Stomach (tissue), 9 donors: ENCODE data around the gene RPS6KL1. TPM values are rescaled to one million over a fixed set of nuclear protein-coding genes. Genes with fewer than 3 reads are reported as not detected.

Experiments
- DNase-seq, 2 donors: peaks; one replicate each; pipeline versions ENCODE4 v3.0.0 to v3.0.0-alpha.2; 2013 to 2019
- H3K27ac ChIP-seq, 5 donors: fragments of 200-600 bp in 4 of 5; sonication (generic) in 4 of 5; one replicate each; pipeline ENCODE4 v1.5.1; 2013 to 2019; ENCODE audit warnings: mild to moderate bottlenecking in 1 of 5, moderate library complexity in 1 of 5
- H3K27me3 ChIP-seq, 3 donors: fragments of 200-600 bp; sonication (generic); one replicate each; pipeline ENCODE4 v1.5.1; 2017 to 2019; ENCODE audit warnings: mixed run types in 1 of 3
- H3K36me3 ChIP-seq, 4 donors: fragments of 200-600 bp; sonication (generic); 1 replicate in 3 of 4; 2 replicates in 1 of 4; pipeline ENCODE4 v1.5.1; 2016 to 2019
- H3K4me1 ChIP-seq, 4 donors: fragments of 200-600 bp; sonication (generic); one replicate each; pipeline ENCODE4 v1.5.1; 2016 to 2019
- H3K4me3 ChIP-seq, 4 donors: fragments of 200-600 bp; sonication (generic) in 3 of 4; one replicate each; pipeline ENCODE4 v1.5.1; 2016 to 2019; ENCODE audit warnings: mild to moderate bottlenecking in 1 of 4
- H3K9me3 ChIP-seq, 4 donors: fragments of 200-600 bp; sonication (generic); one replicate each; pipeline ENCODE4 v1.5.1; 2016 to 2019
- EP300 ChIP-seq: sonication (generic); formaldehyde crosslinking; IDR thresholded peaks from one replicate; pipeline ENCODE4 v1.6.1; 2017; ENCODE audit warnings: antibody characterized with exemption
- POLR2A ChIP-seq, 4 donors: fragments of 450-650 bp; IDR thresholded peaks; one replicate each; pipeline ENCODE4 v1.6.1; 2016; ENCODE audit warnings: antibody characterized with exemption in 4 of 4, control low read depth in 2 of 4, mild to moderate bottlenecking in 1 of 4, moderate library complexity in 1 of 4
- POLR2AphosphoS5 ChIP-seq, 3 donors: sonication (generic); formaldehyde crosslinking; IDR thresholded peaks; one replicate each; pipeline ENCODE4 v1.6.1; 2016; ENCODE audit warnings: antibody characterized with exemption in 3 of 3
- WGBS, 5 donors: extraction: QIAGEN DNeasy Blood & Tissue Kit in 3 of 5; methylation state at CpG; one replicate each; pipeline versions ENCODE4 v1.1.5 to v1.1.7; 2013 to 2018; 5-methylcytosine and 5-hydroxymethylcytosine counted together
- intact Hi-C: fragments of 100-400 bp; cut with DNase I; formaldehyde crosslinking; loops from one replicate; pipeline ENCODE4 v1.15.1; 2023; ENCODE audit warnings: low total_unique reads
- polyA plus RNA-seq, 3 donors: library from polyadenylated mRNA; stranded (reverse); fragments of 200-250 nt; gene quantifications; one replicate each; pipeline ENCODE4 v1.2.3, GENCODE V29; 2013
- total RNA-seq, 5 donors: library from RNA; depleted of rRNA; stranded (reverse); fragments of >200 nt; gene quantifications; one replicate each; pipeline versions ENCODE4 v1.1.0 to v1.2.3, GENCODE V29; 2014 to 2016
- TF ChIP-seq, protein P1 (sequence below), 7 experiments: fragments of 450-650 bp in 4 of 7; fragments of 200-600 bp in 3 of 7; sonication (generic) in 3 of 7; IDR thresholded peaks; one replicate each; pipeline ENCODE4 v1.5.1; 2016 to 2019; ENCODE audit warnings: antibody characterized with exemption in 7 of 7, control low read depth in 2 of 7, mild to moderate bottlenecking in 1 of 7
- donor health status: healthy with polysubstance abuse.
- donor health status: Bipolar disorder and iron deficiency.
- donor health status: healthy.

Gene RPS6KL1
- total and polyA plus RNA-seq, 8 donors: 0.92 to 2.5 (median 2.0) TPM; not detected in 3

DNA sequence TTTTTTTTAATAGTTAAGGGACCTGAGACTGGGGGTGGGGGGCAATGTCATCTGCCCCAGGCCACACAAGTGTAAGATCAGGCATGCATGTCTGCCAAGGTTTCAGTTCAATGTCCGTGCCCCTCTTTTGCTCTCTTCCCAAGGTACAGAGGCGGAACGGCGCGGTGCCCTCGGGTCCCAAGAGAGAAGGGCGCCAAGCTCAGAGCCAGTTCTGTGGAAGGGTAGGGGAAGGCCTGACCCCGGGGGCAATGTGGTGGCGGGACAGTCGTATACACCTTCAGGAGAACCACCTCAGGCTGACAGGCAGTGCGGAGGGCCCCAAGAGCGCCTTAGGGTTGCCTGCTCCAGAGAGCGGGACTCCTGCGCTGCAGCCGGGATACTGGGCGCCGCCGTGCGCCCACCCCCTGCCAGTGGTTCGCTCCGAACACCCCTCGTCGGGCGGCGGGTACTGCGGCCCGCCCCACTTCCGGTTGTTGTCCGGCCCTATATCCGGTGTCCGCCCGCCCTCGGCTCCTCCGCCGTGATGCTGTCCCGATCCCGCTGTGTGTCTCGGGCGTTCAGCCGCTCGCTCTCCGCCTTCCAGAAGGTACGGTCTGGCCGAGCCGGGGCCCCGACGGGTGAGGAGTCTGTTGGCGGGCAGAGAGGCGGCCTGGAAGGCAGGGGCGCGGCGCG, 41.5 kb downstream of the RPS6KL1 start, which contains the start of gene DLST:
TSS of gene DLST (plus strand) at position 486 of the 672 bp plus-strand sequence. CDS start at position 524, 38 bp downstream.
- WGBS, 5 donors: 0 to 1% (median 0%) methylated on average over 7 to 53 of the region's 53 CpGs
- intact Hi-C loops: no loop called here
- TF ChIP-seq POLR2A (IDR thresholded peaks at IDR 0.05) (peak in 1 of 4 donors; percentile 53), POLR2AphosphoS5 (IDR thresholded peaks at IDR 0.05) (peak; percentile 76 to 96 (median 89)), EP300 (no peak)
- TF ChIP-seq, protein P1, sequence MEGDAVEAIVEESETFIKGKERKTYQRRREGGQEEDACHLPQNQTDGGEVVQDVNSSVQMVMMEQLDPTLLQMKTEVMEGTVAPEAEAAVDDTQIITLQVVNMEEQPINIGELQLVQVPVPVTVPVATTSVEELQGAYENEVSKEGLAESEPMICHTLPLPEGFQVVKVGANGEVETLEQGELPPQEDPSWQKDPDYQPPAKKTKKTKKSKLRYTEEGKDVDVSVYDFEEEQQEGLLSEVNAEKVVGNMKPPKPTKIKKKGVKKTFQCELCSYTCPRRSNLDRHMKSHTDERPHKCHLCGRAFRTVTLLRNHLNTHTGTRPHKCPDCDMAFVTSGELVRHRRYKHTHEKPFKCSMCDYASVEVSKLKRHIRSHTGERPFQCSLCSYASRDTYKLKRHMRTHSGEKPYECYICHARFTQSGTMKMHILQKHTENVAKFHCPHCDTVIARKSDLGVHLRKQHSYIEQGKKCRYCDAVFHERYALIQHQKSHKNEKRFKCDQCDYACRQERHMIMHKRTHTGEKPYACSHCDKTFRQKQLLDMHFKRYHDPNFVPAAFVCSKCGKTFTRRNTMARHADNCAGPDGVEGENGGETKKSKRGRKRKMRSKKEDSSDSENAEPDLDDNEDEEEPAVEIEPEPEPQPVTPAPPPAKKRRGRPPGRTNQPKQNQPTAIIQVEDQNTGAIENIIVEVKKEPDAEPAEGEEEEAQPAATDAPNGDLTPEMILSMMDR (IDR thresholded peaks at IDR 0.05): no peak

DNA sequence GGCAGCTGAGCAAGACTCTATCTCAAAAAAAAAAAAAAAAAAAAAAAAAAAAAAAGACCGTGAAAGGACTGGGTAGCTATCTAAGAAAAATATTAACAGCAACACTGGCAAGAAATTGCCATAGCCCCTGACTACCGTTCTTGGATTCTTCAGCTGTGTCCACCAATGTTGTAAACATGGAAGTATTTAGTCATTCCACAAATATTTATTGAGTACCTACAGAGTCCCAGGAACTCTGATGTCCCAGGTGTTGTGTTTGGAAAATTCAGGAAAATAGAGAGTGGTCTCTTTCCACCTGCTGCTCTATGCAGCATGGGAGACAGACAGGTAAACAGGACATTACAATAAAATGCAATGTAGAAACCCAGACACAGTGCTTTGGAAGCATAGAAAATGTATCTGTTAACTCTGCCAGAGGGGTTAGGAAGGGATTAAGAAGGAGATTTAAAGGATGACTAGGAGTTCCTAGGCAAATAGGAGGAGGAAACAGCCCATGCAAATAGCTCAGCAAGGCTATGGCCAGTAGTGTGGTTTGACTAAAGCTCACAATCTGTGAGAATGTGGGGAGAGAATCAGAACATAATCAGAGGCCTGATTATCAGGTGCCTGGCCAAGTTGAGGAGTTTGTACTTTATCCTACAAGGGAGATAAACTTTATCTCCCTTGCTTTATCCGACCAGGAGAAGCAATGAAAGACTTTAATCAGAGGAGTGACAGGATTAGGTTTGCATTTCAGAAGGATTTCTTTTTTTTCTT, 43.5 kb downstream of the RPS6KL1 start:
- peak overlapping the region in 3 of 5 donors; percentile 22 to 60 (median 25) for H3K27ac ChIP-seq
- TF ChIP-seq POLR2A (IDR thresholded peaks at IDR 0.05) (no peak), POLR2AphosphoS5 (IDR thresholded peaks at IDR 0.05) (peak in 1 of 3 donors; percentile 47), EP300 (no peak)
- TF ChIP-seq, protein P1 (IDR thresholded peaks at IDR 0.05): no peak
- H3K4me3 ChIP-seq: no peak overlapping the region
- H3K36me3 ChIP-seq: no peaks in the 10 kb centered on the region
- H3K4me1 ChIP-seq: peaks cover 19 to 57% (median 42%) of the 10 kb centered on the region in 4 donors
- H3K9me3 ChIP-seq: no peaks in the 10 kb centered on the region
- intact Hi-C loops: no loop called here
- H3K27me3 ChIP-seq: no peaks in the 10 kb centered on the region
- 17 to 53% (median 29%) methylated on average over 3 of the region's 3 CpGs for WGBS, 5 donors
- DNase-seq: peak in 1 of 2 donors; percentile 32

More for the DNA sequence above, 41.5 kb downstream of the RPS6KL1 start, which contains the start of gene DLST:
- Histone ChIP-seq H3K36me3 (peaks cover 0 to 14% (median 11%) of the 10 kb centered on the region in 4 donors), H3K4me1 (peaks cover 24 to 67% (median 58%) of the 10 kb centered on the region in 4 donors), H3K27me3 (no peaks in the 10 kb centered on the region), H3K9me3 (no peaks in the 10 kb centered on the region), H3K4me3 (peak within 1 kb of the TSS; percentile 88 to 100 (median 98)), H3K27ac (peak within 1 kb of the TSS; percentile 93 to 99 (median 97))
- DNase-seq: peak; percentile 87 to 96

DNA sequence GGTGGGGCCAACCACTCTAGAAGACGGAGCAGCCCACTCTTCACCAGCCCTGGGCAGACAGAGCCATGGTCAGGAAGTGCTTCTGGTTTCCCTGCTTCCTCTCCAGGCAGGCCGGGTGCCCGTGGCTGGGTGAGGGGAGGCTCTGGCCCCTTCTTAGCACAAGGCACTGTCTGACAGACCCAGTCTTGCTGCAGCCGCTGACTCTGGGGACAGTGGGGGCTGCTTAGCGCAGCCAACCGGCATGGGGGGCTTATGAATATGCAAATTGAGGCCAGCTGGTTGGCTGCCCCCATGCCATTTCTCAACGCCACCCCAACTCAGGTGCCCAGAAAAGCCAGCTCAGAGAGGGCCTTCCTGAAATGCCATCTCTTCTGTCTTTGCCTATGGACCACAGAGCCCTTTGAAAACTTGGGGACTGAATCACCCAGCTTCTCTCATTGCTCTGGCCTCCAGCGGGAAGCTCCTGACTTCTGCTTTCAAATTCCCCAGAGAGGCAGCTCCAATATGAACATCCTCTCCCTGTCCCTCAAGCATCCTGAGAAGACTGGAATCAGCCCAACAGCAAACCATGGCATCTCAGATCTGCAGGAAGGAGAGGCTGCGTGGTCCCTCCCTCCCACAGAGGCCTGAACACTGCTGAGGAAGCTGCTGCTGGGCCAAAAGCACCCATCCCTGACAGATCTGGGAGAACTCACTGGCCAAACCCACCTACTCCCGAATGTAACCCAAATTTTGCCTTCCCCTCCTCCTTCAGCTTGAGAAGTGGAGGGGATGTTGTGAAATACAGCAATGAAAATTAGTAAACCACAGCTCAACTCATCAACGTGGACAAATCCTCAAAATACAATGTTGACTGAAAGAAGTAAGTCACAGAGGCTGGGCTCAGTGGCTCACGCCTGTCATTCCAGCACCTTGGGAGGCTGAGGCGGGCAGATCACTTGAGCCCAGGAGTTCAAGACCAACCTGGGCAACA, 46.8 kb downstream of the RPS6KL1 start, which contains the start of gene PROX2:
TSS of gene PROX2 (minus strand) at position 205 of the 973 bp plus-strand sequence. CDS start 12,311 bp downstream, outside the sequence.
- 53 to 62% (median 56%) methylated on average over 10 to 13 of the region's 13 CpGs for WGBS, 5 donors
- Histone ChIP-seq H3K4me3 (no peak within 1 kb of the TSS), H3K27ac (no peak within 1 kb of the TSS), H3K27me3 (no peaks in the 10 kb centered on the region), H3K9me3 (no peaks in the 10 kb centered on the region), H3K36me3 (no peaks in the 10 kb centered on the region), H3K4me1 (peaks cover 6 to 33% (median 17%) of the 10 kb centered on the region in 4 donors)
- TF ChIP-seq EP300 (no peak), POLR2A (IDR thresholded peaks at IDR 0.05) (no peak), POLR2AphosphoS5 (IDR thresholded peaks at IDR 0.05) (no peak)
- TF ChIP-seq, protein P1 (IDR thresholded peaks at IDR 0.05): no peak
- intact Hi-C loops: no loop called here
- DNase-seq: no peak
